Endodermal cell (in vitro differentiated cells): ENCODE results near the gene CLEC18A. TPM values are rescaled to one million over a fixed set of nuclear protein-coding genes. Genes with fewer than 3 reads are reported as not detected.
A peak's percentile ranks its signal among the peaks of the same experiment; 100 is the strongest.

ENCODE experiments used
- DNase-seq: peaks from one replicate; pipeline ENCODE4 v3.0.0-alpha.2; 2017
- H3K27ac ChIP-seq: 2 replicates; pipeline ENCODE4 v1.5.1; 2013; ENCODE audit warnings: mild to moderate bottlenecking, low read depth, low read length, moderate library complexity
- H3K27me3 ChIP-seq: 2 replicates; pipeline ENCODE4 v1.6.1; 2013; ENCODE audit warnings: mild to moderate bottlenecking, low read length, moderate library complexity; ENCODE audit not compliant: insufficient read depth, control insufficient read depth, poor library complexity, severe bottlenecking
- H3K36me3 ChIP-seq: 2 replicates; pipeline ENCODE4 v1.7.0; 2013; ENCODE audit warnings: mild to moderate bottlenecking, low read length, moderate library complexity; ENCODE audit not compliant: control insufficient read depth, insufficient read depth
- H3K4me1 ChIP-seq: one replicate; pipeline ENCODE4 v1.7.0; 2013; ENCODE audit warnings: low read length; ENCODE audit not compliant: control insufficient read depth, insufficient read depth
- H3K4me3 ChIP-seq: 2 replicates; pipeline ENCODE4 v1.5.1; 2013; ENCODE audit warnings: mild to moderate bottlenecking, low read length, moderate library complexity
- H3K9ac ChIP-seq: 2 replicates; pipeline ENCODE4 v1.6.1; 2013; ENCODE audit warnings: mild to moderate bottlenecking, low read length, moderate library complexity; ENCODE audit not compliant: poor library complexity, severe bottlenecking; ENCODE audit errors: extremely low read depth
- H3K9me3 ChIP-seq: 2 replicates; pipeline ENCODE4 v1.6.1; 2013; ENCODE audit warnings: mild to moderate bottlenecking, low read length, moderate library complexity; ENCODE audit not compliant: control insufficient read depth
- H3K27ac Mint-ChIP-seq: 2 replicates; pipeline ENCODE4 v1.8.0; 2020; ENCODE audit warnings: mixed read lengths
- H3K27me3 Mint-ChIP-seq: 2 replicates; pipeline ENCODE4 v1.8.0; 2021; ENCODE audit warnings: mild to moderate bottlenecking, mixed read lengths; ENCODE audit not compliant: insufficient read depth
- H3K36me3 Mint-ChIP-seq: 2 replicates; pipeline ENCODE4 v1.8.0; 2020; ENCODE audit warnings: low read depth, mixed read lengths
- H3K4me1 Mint-ChIP-seq: 2 replicates; pipeline ENCODE4 v1.8.0; 2020; ENCODE audit warnings: mixed read lengths
- H3K4me3 Mint-ChIP-seq: 2 replicates; pipeline ENCODE4 v1.8.0; 2020; ENCODE audit warnings: mild to moderate bottlenecking, moderate library complexity, mixed read lengths
- H3K9me3 Mint-ChIP-seq: 2 replicates; pipeline ENCODE4 v1.8.0; 2020; ENCODE audit warnings: mild to moderate bottlenecking, mixed read lengths
- WGBS, 2 experiments: methylation state at CpG; one replicate each; pipeline versions ENCODE4 v1.1.5 to v1.1.7; 2013; ENCODE audit warnings: missing lambda C conversion rate in 2 of 2, mixed read lengths in 1 of 2; ENCODE audit not compliant: insufficient coverage in 1 of 2, insufficient read length in 1 of 2; 5-methylcytosine and 5-hydroxymethylcytosine counted together
- total RNA-seq, 2 donors: library from RNA; stranded (reverse); fragmentation: NEBNext Ultra II Directional in 1 of 2; extraction: Animal tissue kit (Norgen Biotek cat#: 25700) in 1 of 2; gene quantifications; 2 replicates in 1 of 2; 3 replicates in 1 of 2; pipeline ENCODE4 v1.2.1, GENCODE V29; 2021
- TF ChIP-seq, protein P1 (sequence below): fragments of 200-600 bp; sonication (generic); conservative IDR thresholded peaks from 2 replicates; pipeline ENCODE4 v1.5.0; 2021; ENCODE audit warnings: antibody characterized with exemption, mild to moderate bottlenecking

CLEC18A gene
- total RNA-seq, 2 donors from 2014 or later, result 2.0 to 2.2 TPM

GRCh38 chr16:69927056-69927757, 23.9 kb upstream of the CLEC18A start:
- no peak overlapping the region for H3K4me3 Mint-ChIP-seq

GRCh38 chr16:69928856-69929400, 22.2 kb upstream of the CLEC18A start:
- H3K4me1 Mint-ChIP-seq, result peaks cover 3% of the 10 kb centered on the region

More at GRCh38 chr16:69927056-69927757, 23.9 kb upstream of the CLEC18A start:
- Histone ChIP-seq H3K4me3 (no peak overlapping the region), H3K27me3 (no peaks in the 10 kb centered on the region), H3K27ac (peak overlapping the region; percentile 60), H3K36me3 (peaks cover 25% of the 10 kb centered on the region), H3K9me3 (no peaks in the 10 kb centered on the region), H3K9ac (no peak overlapping the region), H3K4me1 (no peaks in the 10 kb centered on the region)
- Mint-ChIP-seq H3K36me3 (peaks cover 26% of the 10 kb centered on the region), H3K4me1 (peaks cover 9% of the 10 kb centered on the region), H3K27me3 (no peaks in the 10 kb centered on the region), H3K27ac (peak overlapping the region; percentile 28), H3K9me3 (no peaks in the 10 kb centered on the region)
- WGBS, 2 experiments, result 86 to 90% methylated on average over 13 to 17 of the region's 17 CpGs
- DNase-seq, result no peak
- TF ChIP-seq, protein P1, sequence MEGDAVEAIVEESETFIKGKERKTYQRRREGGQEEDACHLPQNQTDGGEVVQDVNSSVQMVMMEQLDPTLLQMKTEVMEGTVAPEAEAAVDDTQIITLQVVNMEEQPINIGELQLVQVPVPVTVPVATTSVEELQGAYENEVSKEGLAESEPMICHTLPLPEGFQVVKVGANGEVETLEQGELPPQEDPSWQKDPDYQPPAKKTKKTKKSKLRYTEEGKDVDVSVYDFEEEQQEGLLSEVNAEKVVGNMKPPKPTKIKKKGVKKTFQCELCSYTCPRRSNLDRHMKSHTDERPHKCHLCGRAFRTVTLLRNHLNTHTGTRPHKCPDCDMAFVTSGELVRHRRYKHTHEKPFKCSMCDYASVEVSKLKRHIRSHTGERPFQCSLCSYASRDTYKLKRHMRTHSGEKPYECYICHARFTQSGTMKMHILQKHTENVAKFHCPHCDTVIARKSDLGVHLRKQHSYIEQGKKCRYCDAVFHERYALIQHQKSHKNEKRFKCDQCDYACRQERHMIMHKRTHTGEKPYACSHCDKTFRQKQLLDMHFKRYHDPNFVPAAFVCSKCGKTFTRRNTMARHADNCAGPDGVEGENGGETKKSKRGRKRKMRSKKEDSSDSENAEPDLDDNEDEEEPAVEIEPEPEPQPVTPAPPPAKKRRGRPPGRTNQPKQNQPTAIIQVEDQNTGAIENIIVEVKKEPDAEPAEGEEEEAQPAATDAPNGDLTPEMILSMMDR, result no peak

GRCh38 chr16:69929480-69929879, 21.7 kb upstream of the CLEC18A start:
- Histone ChIP-seq H3K27ac (no peak overlapping the region), H3K4me3 (no peak overlapping the region), H3K36me3 (peaks cover 33% of the 10 kb centered on the region), H3K4me1 (no peaks in the 10 kb centered on the region), H3K9ac (no peak overlapping the region), H3K27me3 (no peaks in the 10 kb centered on the region), H3K9me3 (no peaks in the 10 kb centered on the region)
- peaks cover 43% of the 10 kb centered on the region for H3K36me3 Mint-ChIP-seq
- H3K4me3 Mint-ChIP-seq, result no peak overlapping the region
- no peaks in the 10 kb centered on the region for H3K9me3 Mint-ChIP-seq
- no peak for DNase-seq
- H3K27me3 Mint-ChIP-seq, result no peaks in the 10 kb centered on the region
- 93 to 94% methylated on average over 5 to 9 of the region's 9 CpGs for WGBS, 2 experiments
- H3K4me1 Mint-ChIP-seq, result no peaks in the 10 kb centered on the region
- TF ChIP-seq, protein P1, result no peak
- H3K27ac Mint-ChIP-seq, result no peak overlapping the region

More at GRCh38 chr16:69928856-69929400, 22.2 kb upstream of the CLEC18A start:
- TF ChIP-seq, protein P1, result no peak
- Mint-ChIP-seq H3K36me3 (peaks cover 40% of the 10 kb centered on the region), H3K27me3 (no peaks in the 10 kb centered on the region), H3K27ac (no peak overlapping the region), H3K9me3 (no peaks in the 10 kb centered on the region), H3K4me3 (no peak overlapping the region)
- H3K27me3 ChIP-seq, result no peaks in the 10 kb centered on the region
- no peak overlapping the region for H3K4me3 ChIP-seq
- no peak overlapping the region for H3K27ac ChIP-seq
- DNase-seq, result no peak
- peaks cover 31% of the 10 kb centered on the region for H3K36me3 ChIP-seq
- 96% methylated on average over 6 to 10 of the region's 10 CpGs for WGBS, 2 experiments
- H3K4me1 ChIP-seq, result no peaks in the 10 kb centered on the region
- H3K9ac ChIP-seq, result no peak overlapping the region
- H3K9me3 ChIP-seq, result no peaks in the 10 kb centered on the region
